Cardiac fibroblast (primary cell): ENCODE results near the gene WDR77.
A peak's percentile ranks its signal among the peaks of the same experiment; 100 is the strongest.

Experiments
- DNase-seq, 2 donors: peaks; one replicate each; pipeline versions ENCODE4 v3.0.0 to v3.0.0-alpha.2; 2010; ENCODE audit warnings: low read depth in 2 of 2
- H3K4me3 ChIP-seq, 2 donors: replicated peaks in 1 of 2; 1 replicate in 1 of 2; 2 replicates in 1 of 2; pipeline ENCODE4 v1.5.1; 2011; ENCODE audit warnings: low read depth in 2 of 2, low read length in 2 of 2, mild to moderate bottlenecking in 2 of 2, moderate library complexity in 1 of 2
- CTCF ChIP-seq: IDR thresholded peaks from one replicate; pipeline ENCODE4 v1.5.1; 2011; ENCODE audit warnings: low read depth, mild to moderate bottlenecking, low read length, inconsistent platforms

Gene WDR77

GRCh38 chr1:111399792-111400610, 49.1 kb downstream of the WDR77 start:
- no peak overlapping the region for H3K4me3 ChIP-seq
- TF ChIP-seq CTCF, result peak; percentile 71
- DNase-seq, result peak; percentile 63 to 71

GRCh38 chr1:111392460-111392945, 56.6 kb downstream of the WDR77 start:
- TF ChIP-seq CTCF, result no peak
- no peak for DNase-seq
- no peak overlapping the region for H3K4me3 ChIP-seq

GRCh38 chr1:111392042-111392441, 57.0 kb downstream of the WDR77 start:
- no peak for DNase-seq
- no peak overlapping the region for H3K4me3 ChIP-seq
- no peak for TF ChIP-seq CTCF
